ENCODE measurements around the gene TUBA3E. TPM values are rescaled to one million over a fixed set of nuclear protein-coding genes. Genes with fewer than 3 reads are reported as not detected.
"Not testable (repeated sequence)": the region's sequence is repeated elsewhere in the genome, so short reads cannot be mapped to it uniquely, and the experiment has no call there.

TUBA3E gene
- polyA plus RNA-seq, 3 donors = not detected

GRCh38 chr2:130196052-130196451 lies 2.2 kb downstream of the TUBA3E start:
- H3K27ac ChIP-seq (ENCODE audit: low read depth in 1 of 2, low read length in 2 of 2); H3K36me3 Mint-ChIP-seq; H3K4me2 ChIP-seq (replicated peaks; ENCODE audit: extremely low read depth, low read length, poor library complexity, severe bottlenecking); H4K20me1 ChIP-seq (ENCODE audit: insufficient read depth, low read length); H3K4me1 ChIP-seq (ENCODE audit: control insufficient read depth in 1 of 2, insufficient read depth in 2 of 2, low read length in 2 of 2); H3K9me3 ChIP-seq (replicated peaks in 1 of 2; ENCODE audit: control insufficient read depth in 1 of 2, insufficient read depth in 1 of 2, low read length in 2 of 2); H3K79me2 ChIP-seq (ENCODE audit: insufficient read depth, low read length); H3K4me3 Mint-ChIP-seq; H3K27ac Mint-ChIP-seq; H3K9ac ChIP-seq (ENCODE audit: insufficient read depth, low read length, poor library complexity, severe bottlenecking); H3K9me3 Mint-ChIP-seq; H2AFZ ChIP-seq (ENCODE audit: insufficient read depth, low read depth, low read length, poor library complexity, severe bottlenecking); intact Hi-C loops (cut with micrococcal nuclease); H3K36me3 ChIP-seq (replicated peaks in 1 of 2; ENCODE audit: control insufficient read depth in 1 of 2, insufficient read depth in 2 of 2, low read length in 2 of 2); H3K4me3 ChIP-seq (replicated peaks in 1 of 3; ENCODE audit: low read depth in 2 of 3, low read length in 3 of 3); H3K4me1 Mint-ChIP-seq; H3K27me3 ChIP-seq (ENCODE audit: control insufficient read depth in 2 of 2, insufficient read depth in 2 of 2, low read length in 2 of 2); H3K27me3 Mint-ChIP-seq (ENCODE audit: low read depth in 3 of 3); DNase-seq: not testable (repeated sequence)
- no CpG with 5 or more reads among the region's 13 CpGs for WGBS (ENCODE audit: insufficient coverage)

GRCh38 chr2:130195089-130195635 lies 3.1 kb downstream of the TUBA3E start:
- H3K36me3 ChIP-seq (replicated peaks in 1 of 2; ENCODE audit: control insufficient read depth in 1 of 2, insufficient read depth in 2 of 2, low read length in 2 of 2); H3K4me1 ChIP-seq (ENCODE audit: control insufficient read depth in 1 of 2, insufficient read depth in 2 of 2, low read length in 2 of 2); H3K27ac ChIP-seq (ENCODE audit: low read depth in 1 of 2, low read length in 2 of 2); H3K9ac ChIP-seq (ENCODE audit: insufficient read depth, low read length, poor library complexity, severe bottlenecking); H3K27ac Mint-ChIP-seq; H3K4me2 ChIP-seq (replicated peaks; ENCODE audit: extremely low read depth, low read length, poor library complexity, severe bottlenecking); H4K20me1 ChIP-seq (ENCODE audit: insufficient read depth, low read length); H3K4me3 Mint-ChIP-seq; H3K27me3 Mint-ChIP-seq (ENCODE audit: low read depth in 3 of 3); H3K9me3 Mint-ChIP-seq; H3K4me1 Mint-ChIP-seq; H3K9me3 ChIP-seq (replicated peaks in 1 of 2; ENCODE audit: control insufficient read depth in 1 of 2, insufficient read depth in 1 of 2, low read length in 2 of 2); H2AFZ ChIP-seq (ENCODE audit: insufficient read depth, low read depth, low read length, poor library complexity, severe bottlenecking); H3K27me3 ChIP-seq (ENCODE audit: control insufficient read depth in 2 of 2, insufficient read depth in 2 of 2, low read length in 2 of 2); H3K79me2 ChIP-seq (ENCODE audit: insufficient read depth, low read length); H3K4me3 ChIP-seq (replicated peaks in 1 of 3; ENCODE audit: low read depth in 2 of 3, low read length in 3 of 3); intact Hi-C loops (cut with micrococcal nuclease); DNase-seq: not testable (repeated sequence)
- peaks cover 5 to 17% of the 10 kb centered on the region in 2 donors for H3K36me3 Mint-ChIP-seq
- 83% methylated on average over 3 of the region's 9 CpGs for WGBS (ENCODE audit: insufficient coverage)

- H3K27me3 Mint-ChIP-seq (ENCODE audit: low read depth in 3 of 3); H3K4me1 Mint-ChIP-seq: not testable (repeated sequence)
Observed at GRCh38 chr2:130193824-130194223, 4.4 kb downstream of the TUBA3E start.

DNA sequence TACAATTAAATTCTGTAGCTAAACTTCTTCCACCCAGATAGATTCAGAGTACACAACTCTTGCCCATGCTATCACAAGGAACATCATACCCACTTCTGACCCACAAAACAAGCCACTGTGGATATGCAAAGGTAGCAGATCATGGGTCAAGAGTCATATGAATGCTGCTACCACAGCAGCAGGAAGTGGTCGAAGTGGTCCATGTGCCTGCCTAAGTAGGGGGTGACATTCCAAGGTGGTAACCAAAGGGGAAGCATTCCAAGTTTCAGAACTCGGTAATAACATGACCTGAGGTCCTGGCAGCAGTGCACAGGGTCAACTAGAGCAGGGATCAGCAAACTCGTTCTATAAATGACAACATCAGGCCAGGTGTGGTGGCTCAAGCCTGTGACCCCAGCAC lies 5.8 kb downstream of the TUBA3E start:
- H3K27me3 Mint-ChIP-seq (ENCODE audit: low read depth in 3 of 3); H3K9me3 Mint-ChIP-seq; H3K9me3 ChIP-seq (replicated peaks in 1 of 2; ENCODE audit: control insufficient read depth in 1 of 2, insufficient read depth in 1 of 2, low read length in 2 of 2); H3K36me3 ChIP-seq (replicated peaks in 1 of 2; ENCODE audit: control insufficient read depth in 1 of 2, insufficient read depth in 2 of 2, low read length in 2 of 2); H3K4me1 Mint-ChIP-seq; H3K4me3 Mint-ChIP-seq; H3K4me2 ChIP-seq (replicated peaks; ENCODE audit: extremely low read depth, low read length, poor library complexity, severe bottlenecking); intact Hi-C loops (cut with micrococcal nuclease); H3K4me1 ChIP-seq (ENCODE audit: control insufficient read depth in 1 of 2, insufficient read depth in 2 of 2, low read length in 2 of 2); H3K79me2 ChIP-seq (ENCODE audit: insufficient read depth, low read length); H3K27ac ChIP-seq (ENCODE audit: low read depth in 1 of 2, low read length in 2 of 2); H4K20me1 ChIP-seq (ENCODE audit: insufficient read depth, low read length); H3K27ac Mint-ChIP-seq; H3K27me3 ChIP-seq (ENCODE audit: control insufficient read depth in 2 of 2, insufficient read depth in 2 of 2, low read length in 2 of 2); H2AFZ ChIP-seq (ENCODE audit: insufficient read depth, low read depth, low read length, poor library complexity, severe bottlenecking); DNase-seq; H3K9ac ChIP-seq (ENCODE audit: insufficient read depth, low read length, poor library complexity, severe bottlenecking); H3K4me3 ChIP-seq (replicated peaks in 1 of 3; ENCODE audit: low read depth in 2 of 3, low read length in 3 of 3): not testable (repeated sequence)
- peaks cover 5 to 35% of the 10 kb centered on the region in 2 donors for H3K36me3 Mint-ChIP-seq
- WGBS (ENCODE audit: insufficient coverage) = no CpG with 5 or more reads among the region's 3 CpGs

More at GRCh38 chr2:130193824-130194223, 4.4 kb downstream of the TUBA3E start:
- DNase-seq; H3K4me1 ChIP-seq (ENCODE audit: control insufficient read depth in 1 of 2, insufficient read depth in 2 of 2, low read length in 2 of 2); intact Hi-C loops (cut with micrococcal nuclease); H3K4me3 Mint-ChIP-seq; H3K4me2 ChIP-seq (replicated peaks; ENCODE audit: extremely low read depth, low read length, poor library complexity, severe bottlenecking); H3K36me3 ChIP-seq (replicated peaks in 1 of 2; ENCODE audit: control insufficient read depth in 1 of 2, insufficient read depth in 2 of 2, low read length in 2 of 2); H3K4me3 ChIP-seq (replicated peaks in 1 of 3; ENCODE audit: low read depth in 2 of 3, low read length in 3 of 3); H3K79me2 ChIP-seq (ENCODE audit: insufficient read depth, low read length); H3K9me3 Mint-ChIP-seq; H3K9me3 ChIP-seq (replicated peaks in 1 of 2; ENCODE audit: control insufficient read depth in 1 of 2, insufficient read depth in 1 of 2, low read length in 2 of 2); H4K20me1 ChIP-seq (ENCODE audit: insufficient read depth, low read length); H3K27ac ChIP-seq (ENCODE audit: low read depth in 1 of 2, low read length in 2 of 2); H2AFZ ChIP-seq (ENCODE audit: insufficient read depth, low read depth, low read length, poor library complexity, severe bottlenecking); H3K27me3 ChIP-seq (ENCODE audit: control insufficient read depth in 2 of 2, insufficient read depth in 2 of 2, low read length in 2 of 2); H3K9ac ChIP-seq (ENCODE audit: insufficient read depth, low read length, poor library complexity, severe bottlenecking): not testable (repeated sequence)
- Mint-ChIP-seq H3K36me3 (peaks cover 5 to 25% of the 10 kb centered on the region in 2 donors), H3K27ac (peak overlapping the region in 1 of 7 donors; percentile 11)
- 67% methylated on average over 7 of the region's 22 CpGs for WGBS (ENCODE audit: insufficient coverage)

Measured in CD14-positive monocyte (primary cell).